Measurements from ENCODE around the gene PPP2R2B. TPM values are rescaled to one million over a fixed set of nuclear protein-coding genes. Genes with fewer than 3 reads are reported as not detected.

The PPP2R2B gene
- total RNA-seq, 1 experiment from 2014 or later = not detected

DNA sequence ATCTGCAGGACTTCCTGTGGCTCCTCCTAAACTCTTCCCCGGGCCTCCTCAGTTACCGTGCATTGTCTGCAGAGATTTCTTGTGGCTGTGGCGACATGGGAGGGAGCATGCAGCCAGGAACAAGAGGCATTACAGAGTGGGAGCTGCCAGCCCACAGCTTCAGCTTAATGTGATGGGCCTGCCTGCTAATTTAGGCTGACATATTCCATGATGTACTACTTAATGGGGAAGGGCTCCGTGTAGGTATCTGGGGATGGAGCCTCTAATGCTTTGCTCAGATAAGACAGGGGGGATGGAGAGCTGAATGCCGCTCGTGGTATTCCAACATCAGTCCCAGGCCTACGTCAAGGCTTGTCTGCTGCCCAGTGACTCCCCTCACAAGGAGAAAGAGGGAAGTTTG lies 225.0 kb downstream of the PPP2R2B start:
- no peak overlapping the region for H3K4me2 ChIP-seq (ENCODE audit: low read length)
- DNase-seq = no peak
- ATAC-seq = no peak
- no peak overlapping the region for H3K9ac ChIP-seq (ENCODE audit: low read length)
- H3K27me3 ChIP-seq (ENCODE audit: low read length) = peaks cover 89% of the 10 kb centered on the region
- no peak overlapping the region for H3K4me3 ChIP-seq (ENCODE audit: low read length)
- no peaks in the 10 kb centered on the region for H3K9me2 ChIP-seq (replicated peaks; ENCODE audit: low read length)
- intact Hi-C loops (cut with micrococcal nuclease) = no loop called here
- CTCF ChIA-PET = no interaction called here
- H3K79me2 ChIP-seq (ENCODE audit: low read length) = no peaks in the 10 kb centered on the region
- TF ChIP-seq, protein P1, sequence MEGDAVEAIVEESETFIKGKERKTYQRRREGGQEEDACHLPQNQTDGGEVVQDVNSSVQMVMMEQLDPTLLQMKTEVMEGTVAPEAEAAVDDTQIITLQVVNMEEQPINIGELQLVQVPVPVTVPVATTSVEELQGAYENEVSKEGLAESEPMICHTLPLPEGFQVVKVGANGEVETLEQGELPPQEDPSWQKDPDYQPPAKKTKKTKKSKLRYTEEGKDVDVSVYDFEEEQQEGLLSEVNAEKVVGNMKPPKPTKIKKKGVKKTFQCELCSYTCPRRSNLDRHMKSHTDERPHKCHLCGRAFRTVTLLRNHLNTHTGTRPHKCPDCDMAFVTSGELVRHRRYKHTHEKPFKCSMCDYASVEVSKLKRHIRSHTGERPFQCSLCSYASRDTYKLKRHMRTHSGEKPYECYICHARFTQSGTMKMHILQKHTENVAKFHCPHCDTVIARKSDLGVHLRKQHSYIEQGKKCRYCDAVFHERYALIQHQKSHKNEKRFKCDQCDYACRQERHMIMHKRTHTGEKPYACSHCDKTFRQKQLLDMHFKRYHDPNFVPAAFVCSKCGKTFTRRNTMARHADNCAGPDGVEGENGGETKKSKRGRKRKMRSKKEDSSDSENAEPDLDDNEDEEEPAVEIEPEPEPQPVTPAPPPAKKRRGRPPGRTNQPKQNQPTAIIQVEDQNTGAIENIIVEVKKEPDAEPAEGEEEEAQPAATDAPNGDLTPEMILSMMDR (conservative IDR thresholded peaks at IDR 0.05; ENCODE audit: low read depth, low read length) = no peak
- TF ChIP-seq EZH2phosphoT487 (IDR thresholded peaks at IDR 0.05; ENCODE audit: borderline replicate concordance, low read length) (no peak), EZH2 (IDR thresholded peaks at IDR 0.05; ENCODE audit: low read length, unreplicated experiment) (no peak)
- H3K27ac ChIP-seq (ENCODE audit: low read length) = no peak overlapping the region
- no peaks in the 10 kb centered on the region for H4K20me1 ChIP-seq (ENCODE audit: low read length)
- no TSS peak for BruUV-seq (replicated peaks)
- H3K36me3 ChIP-seq (ENCODE audit: low read depth, low read length) = no peaks in the 10 kb centered on the region
- POLR2A ChIA-PET (ENCODE audit: unreplicated experiment) = no interaction called here
- H3K4me1 ChIP-seq (ENCODE audit: insufficient read depth, low read length) = no peaks in the 10 kb centered on the region
- no peaks in the 10 kb centered on the region for H3K9me3 ChIP-seq (ENCODE audit: low read length)
- H2AFZ ChIP-seq (ENCODE audit: low read length) = no peak overlapping the region
- no peaks in the 10 kb centered on the region for H3F3A ChIP-seq (ENCODE audit: low read length, unreplicated experiment)

DNA sequence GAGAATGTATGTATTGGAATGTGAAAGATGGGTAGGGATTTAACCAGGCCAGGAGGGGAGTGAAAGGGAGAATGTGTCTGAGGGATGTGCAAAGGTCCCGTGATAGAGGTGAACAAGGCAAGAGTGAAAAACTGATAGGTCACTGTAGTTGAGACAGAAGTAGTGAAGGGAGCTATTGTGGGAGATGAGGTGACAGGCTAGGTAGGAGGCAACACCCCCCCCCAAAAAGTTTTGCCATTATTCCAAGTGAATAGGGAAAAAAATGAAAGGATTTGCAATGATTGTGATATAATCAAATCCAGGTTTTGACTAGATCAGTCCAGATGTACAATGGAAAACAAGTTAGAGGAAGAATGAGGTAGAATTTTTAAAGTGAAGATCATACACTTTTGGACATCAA lies 226.0 kb downstream of the PPP2R2B start:
- Histone ChIP-seq H2AFZ (ENCODE audit: low read length) (no peak overlapping the region), H4K20me1 (ENCODE audit: low read length) (no peaks in the 10 kb centered on the region), H3K9me3 (ENCODE audit: low read length) (no peaks in the 10 kb centered on the region), H3F3A (ENCODE audit: low read length, unreplicated experiment) (no peaks in the 10 kb centered on the region), H3K79me2 (ENCODE audit: low read length) (no peaks in the 10 kb centered on the region), H3K27me3 (ENCODE audit: low read length) (peaks cover 91% of the 10 kb centered on the region), H3K36me3 (ENCODE audit: low read depth, low read length) (no peaks in the 10 kb centered on the region), H3K4me1 (ENCODE audit: insufficient read depth, low read length) (no peaks in the 10 kb centered on the region), H3K9me2 (replicated peaks; ENCODE audit: low read length) (no peaks in the 10 kb centered on the region), H3K27ac (ENCODE audit: low read length) (no peak overlapping the region), H3K4me2 (ENCODE audit: low read length) (no peak overlapping the region), H3K9ac (ENCODE audit: low read length) (no peak overlapping the region), H3K4me3 (ENCODE audit: low read length) (no peak overlapping the region)
- no peak for DNase-seq
- TF ChIP-seq, protein P1 (conservative IDR thresholded peaks at IDR 0.05; ENCODE audit: low read depth, low read length) = no peak
- TF ChIP-seq EZH2 (IDR thresholded peaks at IDR 0.05; ENCODE audit: low read length, unreplicated experiment) (no peak), EZH2phosphoT487 (IDR thresholded peaks at IDR 0.05; ENCODE audit: borderline replicate concordance, low read length) (no peak)
- ChIA-PET POLR2A (ENCODE audit: unreplicated experiment) (no interaction called here), CTCF (no interaction called here)
- BruUV-seq (replicated peaks) = no TSS peak
- no peak for ATAC-seq
- intact Hi-C loops (cut with micrococcal nuclease) = no loop called here

DNA sequence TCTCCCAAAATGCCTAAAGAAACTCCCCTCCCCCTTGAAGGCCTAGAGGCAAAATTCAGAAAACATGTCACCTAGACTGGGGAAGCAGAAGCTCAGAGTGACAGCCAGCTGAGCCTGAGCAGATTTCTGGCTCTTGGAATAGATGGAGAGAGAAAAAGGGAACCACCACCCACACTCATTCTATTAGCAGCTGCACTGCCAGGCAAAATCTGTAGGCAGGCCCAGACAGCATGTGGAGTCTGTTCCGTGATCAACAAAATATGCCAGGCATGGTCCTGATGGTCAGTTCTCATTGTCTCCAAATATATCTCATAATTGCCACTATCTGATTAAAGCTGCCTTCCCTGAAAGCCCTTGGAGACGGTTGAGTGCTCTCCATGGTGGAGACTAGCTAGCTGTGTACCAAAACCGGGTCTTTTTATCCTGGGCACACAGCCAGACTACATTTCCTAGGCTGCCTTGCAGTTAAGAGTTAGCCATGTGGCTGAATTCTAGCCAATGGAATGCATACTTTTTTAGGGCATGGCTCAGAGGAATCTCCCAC lies 230.8 kb downstream of the PPP2R2B start:
- intact Hi-C loops (cut with micrococcal nuclease) = no loop called here
- Histone ChIP-seq H3F3A (ENCODE audit: low read length, unreplicated experiment) (no peaks in the 10 kb centered on the region), H3K4me2 (ENCODE audit: low read length) (no peak overlapping the region), H3K4me1 (ENCODE audit: insufficient read depth, low read length) (no peaks in the 10 kb centered on the region), H3K9ac (ENCODE audit: low read length) (no peak overlapping the region), H3K27me3 (ENCODE audit: low read length) (peaks cover 56% of the 10 kb centered on the region), H4K20me1 (ENCODE audit: low read length) (no peaks in the 10 kb centered on the region), H3K4me3 (ENCODE audit: low read length) (no peak overlapping the region), H3K9me2 (replicated peaks; ENCODE audit: low read length) (no peaks in the 10 kb centered on the region), H3K36me3 (ENCODE audit: low read depth, low read length) (no peaks in the 10 kb centered on the region), H2AFZ (ENCODE audit: low read length) (no peak overlapping the region), H3K9me3 (ENCODE audit: low read length) (no peaks in the 10 kb centered on the region), H3K79me2 (ENCODE audit: low read length) (no peaks in the 10 kb centered on the region), H3K27ac (ENCODE audit: low read length) (no peak overlapping the region)
- no TSS peak for BruUV-seq (replicated peaks)
- CTCF ChIA-PET = no interaction called here
- ATAC-seq (no peak), DNase-seq (no peak)
- POLR2A ChIA-PET (ENCODE audit: unreplicated experiment) = no interaction called here
- TF ChIP-seq, protein P1 (conservative IDR thresholded peaks at IDR 0.05; ENCODE audit: low read depth, low read length) = no peak
- TF ChIP-seq EZH2phosphoT487 (IDR thresholded peaks at IDR 0.05; ENCODE audit: borderline replicate concordance, low read length) (no peak), EZH2 (IDR thresholded peaks at IDR 0.05; ENCODE audit: low read length, unreplicated experiment) (no peak)

Data from PC-3 (cell line).